Esophagus squamous epithelium (tissue), 4 donors: ENCODE results near the gene DISP2.

ENCODE experiments used
- CTCF ChIP-seq, 6 experiments: fragments of 450-650 bp in 4 of 6; fragments of 200-600 bp in 2 of 6; sonication (generic) in 2 of 6; IDR thresholded peaks; one replicate each; pipeline ENCODE4 v1.5.1; 2016 to 2019; ENCODE audit warnings: antibody characterized with exemption in 6 of 6, mild to moderate bottlenecking in 4 of 6, moderate library complexity in 4 of 6
- POLR2A ChIP-seq, 4 donors: fragments of 450-650 bp; IDR thresholded peaks; one replicate each; pipeline ENCODE4 v1.6.1; 2017; ENCODE audit warnings: antibody characterized with exemption in 4 of 4, mild to moderate bottlenecking in 4 of 4, moderate library complexity in 3 of 4

- TF ChIP-seq CTCF (IDR thresholded peaks at IDR 0.05): no peak
- no peak for TF ChIP-seq POLR2A (IDR thresholded peaks at IDR 0.05)
Observed at GRCh38 chr15:40345867-40346578, 12.0 kb upstream of the DISP2 start.
